Measurements from ENCODE around the gene TM2D1. TPM values are rescaled to one million over a fixed set of nuclear protein-coding genes. Genes with fewer than 3 reads are reported as not detected.

The TM2D1 gene
- total and polyA plus RNA-seq, 5 donors from 2014 or later, result 26.9 to 53.9 (median 50.5) TPM

GRCh38 chr1:61635557-61635956 is 89.4 kb downstream of the TM2D1 start:
- Histone ChIP-seq H3K4me1 (ENCODE audit: control insufficient read depth, insufficient read depth, low read length, poor library complexity, severe bottlenecking) (no peaks in the 10 kb centered on the region), H3K27ac (ENCODE audit: insufficient read depth, low read length, poor library complexity, severe bottlenecking) (no peak overlapping the region), H3K36me3 (ENCODE audit: control insufficient read depth, insufficient read depth, low read length) (no peaks in the 10 kb centered on the region), H3K4me3 (ENCODE audit: low read depth, low read length) (no peak overlapping the region), H3K27me3 (ENCODE audit: control insufficient read depth, insufficient read depth, low read length) (peaks cover 4% of the 10 kb centered on the region), H3K9me3 (ENCODE audit: control insufficient read depth in 2 of 2, low read length in 2 of 2) (no peaks in the 10 kb centered on the region)
- ATAC-seq (ENCODE audit: low read depth in 2 of 2), result no peak
- Mint-ChIP-seq H3K36me3 (no peaks in the 10 kb centered on the region), H3K4me3 (no peak overlapping the region), H3K9me3 (peaks cover 0 to 1% (median 0%) of the 10 kb centered on the region in 7 donors), H3K27ac (no peak overlapping the region), H3K27me3 (no peaks in the 10 kb centered on the region), H3K4me1 (peaks cover 0 to 2% (median 0%) of the 10 kb centered on the region in 4 donors)
- no peak for DNase-seq

- Mint-ChIP-seq H3K27ac (no peak overlapping the region), H3K36me3 (no peaks in the 10 kb centered on the region), H3K9me3 (no peaks in the 10 kb centered on the region), H3K4me1 (no peaks in the 10 kb centered on the region), H3K4me3 (no peak overlapping the region), H3K27me3 (peaks cover 14% of the 10 kb centered on the region)
- Histone ChIP-seq H3K4me1 (ENCODE audit: control insufficient read depth, insufficient read depth, low read length, poor library complexity, severe bottlenecking) (no peaks in the 10 kb centered on the region), H3K27me3 (ENCODE audit: control insufficient read depth, insufficient read depth, low read length) (no peaks in the 10 kb centered on the region), H3K9me3 (ENCODE audit: control insufficient read depth in 2 of 2, low read length in 2 of 2) (no peaks in the 10 kb centered on the region), H3K36me3 (ENCODE audit: control insufficient read depth, insufficient read depth, low read length) (no peaks in the 10 kb centered on the region), H3K4me3 (ENCODE audit: low read depth, low read length) (no peak overlapping the region), H3K27ac (ENCODE audit: insufficient read depth, low read length, poor library complexity, severe bottlenecking) (no peak overlapping the region)
- DNase-seq (no peak), ATAC-seq (ENCODE audit: low read depth in 2 of 2) (no peak)
Measured at GRCh38 chr1:61631436-61631835, 93.5 kb downstream of the TM2D1 start.

Other genes starting within 250 kb of the TM2D1 start
- gene PATJ, start 17.3 kb upstream of the TM2D1 start, total RNA-seq, result 49.2 TPM
- 10 to 100 TPM in 3 of 4 donors, 1 to 10 TPM in 1; 8.6 to 19.3 (median 15.5) TPM for gene PATJ, start 17.3 kb upstream of the TM2D1 start, polyA plus RNA-seq